CD4-positive, alpha-beta T cell treated with Interleukin-4 for 4 hours (primary cell): ENCODE results near the gene PRR32.
"Not testable (repeated sequence)": the region's sequence is repeated elsewhere in the genome, so short reads cannot be mapped to it uniquely, and the experiment has no call there.

ENCODE experiments used
- DNase-seq: peaks from one replicate; pipeline ENCODE4 v3.0.0-alpha.2; 2020

The PRR32 gene, protein sequence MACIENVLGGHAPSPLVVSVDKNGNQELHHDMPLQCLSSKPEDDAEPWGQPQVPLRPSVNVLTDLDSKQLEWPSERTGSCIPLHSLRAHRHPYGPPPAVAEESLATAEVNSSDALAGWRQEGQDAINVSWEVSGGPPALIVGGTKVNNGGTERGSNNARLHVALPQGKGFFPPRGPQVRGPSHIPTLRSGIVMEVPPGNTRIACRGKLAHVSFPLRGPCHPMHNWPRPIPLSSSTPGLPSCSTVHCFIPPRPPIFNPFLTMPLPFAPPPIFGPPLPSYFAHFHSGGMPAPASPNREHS

DNA sequence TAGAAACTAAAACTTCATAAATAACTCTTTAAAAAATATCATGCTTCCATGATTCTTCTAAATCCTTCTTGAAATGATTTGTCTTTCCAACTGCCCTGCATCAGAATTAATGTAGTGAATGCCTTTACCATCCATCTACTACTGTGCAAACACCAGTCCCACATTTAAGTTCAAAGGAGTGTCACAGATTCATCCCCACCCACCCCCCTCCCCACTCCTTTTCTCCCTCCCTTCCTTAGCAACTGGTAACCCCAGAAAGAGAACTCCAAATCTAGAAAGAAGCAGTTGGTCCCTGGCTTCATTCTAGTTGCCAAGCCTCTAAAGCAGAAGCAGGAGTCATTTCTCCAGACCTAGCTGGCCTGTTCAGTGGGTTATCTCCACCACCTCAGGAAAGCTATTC, at the start of gene PRR32:
PRR32 (plus strand) TSS at position 301 of the 400 bp plus-strand sequence. CDS start 115 bp downstream, outside the sequence.
- DNase-seq = no peak

GRCh38 chrX:126770179-126770578, 49.4 kb upstream of the PRR32 start:
- DNase-seq = no peak

DNA sequence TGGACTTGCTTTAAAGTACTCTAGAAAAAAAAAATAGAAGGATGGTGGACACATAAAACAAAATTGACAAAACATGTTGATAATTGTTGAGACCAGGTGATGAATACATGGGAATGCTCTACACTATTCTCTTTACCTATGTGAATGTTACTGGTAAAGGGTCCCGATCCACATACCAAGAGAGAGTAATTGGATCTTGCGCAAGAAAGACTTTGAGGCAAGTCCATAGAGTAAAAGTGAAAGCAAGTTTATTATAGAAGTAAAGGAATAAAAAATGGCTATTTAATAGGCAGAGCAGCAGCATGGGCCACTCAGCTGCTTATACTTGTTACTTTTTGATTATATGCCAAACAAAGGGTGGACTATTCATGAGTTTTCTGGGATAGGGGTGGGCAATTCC, 34.0 kb upstream of the PRR32 start:
- no peak for DNase-seq

DNA sequence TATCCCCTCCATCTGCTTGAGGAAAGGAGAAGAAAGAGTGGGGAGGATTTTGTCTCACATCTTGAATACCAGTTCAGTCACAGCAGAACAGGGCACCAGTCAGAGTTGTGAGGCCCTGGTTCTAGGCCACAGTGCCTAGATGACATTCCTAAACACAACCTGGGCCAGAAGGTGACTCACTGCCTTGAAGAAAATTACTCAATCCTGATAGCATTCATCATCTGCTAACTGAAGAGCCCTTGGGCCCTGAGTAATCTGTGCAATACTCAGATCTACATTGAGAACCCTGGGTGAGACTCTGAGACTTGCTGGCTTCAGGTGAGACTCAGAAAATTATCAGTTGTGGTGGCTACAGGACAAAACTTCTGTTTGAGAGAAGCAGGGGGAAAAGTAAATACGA, 20.5 kb upstream of the PRR32 start:
- no peak for DNase-seq

GRCh38 chrX:126806784-126807183, 12.7 kb upstream of the PRR32 start:
- not testable (repeated sequence) for DNase-seq

- no peak for DNase-seq
Observed at GRCh38 chrX:126815806-126816205, 3.7 kb upstream of the PRR32 start.

GRCh38 chrX:126820700-126821420, 1.3 kb downstream of the PRR32 start:
- DNase-seq = no peak

DNA sequence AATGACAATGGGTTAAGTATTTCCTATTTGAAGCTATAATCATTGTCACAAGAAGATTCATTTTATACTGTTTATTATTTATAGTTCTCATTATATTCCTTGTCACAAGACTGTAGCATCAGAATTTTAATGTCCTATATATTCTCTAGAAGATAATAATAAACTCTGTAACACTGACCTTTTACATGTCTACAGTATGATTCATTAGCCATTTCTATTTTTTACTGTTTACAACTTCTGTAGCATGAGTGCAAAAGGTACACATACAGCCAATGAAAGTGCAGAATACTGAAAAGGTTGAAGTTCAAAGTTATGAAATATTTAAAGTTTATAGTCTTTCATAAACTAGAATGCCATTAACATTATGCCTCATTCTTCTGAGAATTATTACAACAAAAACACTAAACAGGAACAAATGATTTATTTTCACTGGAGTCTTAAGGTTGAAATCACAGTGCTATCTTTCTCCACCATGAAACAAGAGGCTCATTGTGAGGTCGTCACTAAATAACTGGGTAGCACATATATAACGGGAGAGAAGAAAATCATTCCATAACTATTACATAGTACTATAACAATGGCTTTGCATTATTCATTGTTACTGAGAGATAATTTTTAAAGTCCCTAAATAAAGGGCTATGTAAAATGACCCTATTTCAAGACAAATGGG, 4.9 kb downstream of the PRR32 start:
- DNase-seq = no peak

DNA sequence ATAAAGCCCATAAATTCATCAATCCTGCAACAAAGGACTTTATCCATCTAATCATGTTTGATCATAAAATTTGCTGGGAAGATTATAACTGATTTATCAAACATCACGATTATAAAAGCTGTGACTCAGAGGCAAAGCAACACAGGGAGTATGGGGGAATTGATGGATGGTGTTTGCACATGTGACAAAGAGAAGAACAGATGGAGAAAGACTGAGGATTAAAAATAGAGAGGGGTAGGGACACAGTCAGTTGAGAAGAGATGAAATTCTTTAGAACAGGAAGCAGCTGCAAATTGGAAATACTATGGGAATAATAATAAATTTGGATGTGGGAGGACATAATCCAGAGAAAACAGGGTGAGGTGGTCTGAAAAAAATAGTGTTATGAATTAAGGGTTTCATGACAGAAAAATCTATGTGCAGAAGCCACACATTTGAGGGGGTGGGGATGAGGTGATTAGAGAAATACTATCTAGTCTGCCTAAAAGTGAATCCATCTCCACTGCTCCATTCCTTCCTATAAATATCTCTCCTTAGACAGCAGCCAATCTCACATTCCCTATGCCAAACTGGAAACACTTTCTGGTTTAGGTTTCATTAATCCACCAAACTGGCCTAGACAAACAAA, 6.2 kb downstream of the PRR32 start:
- DNase-seq = no peak

GRCh38 chrX:126836186-126836585, 16.7 kb downstream of the PRR32 start:
- no peak for DNase-seq

GRCh38 chrX:126847143-126847542, 27.6 kb downstream of the PRR32 start:
- no peak for DNase-seq

DNA sequence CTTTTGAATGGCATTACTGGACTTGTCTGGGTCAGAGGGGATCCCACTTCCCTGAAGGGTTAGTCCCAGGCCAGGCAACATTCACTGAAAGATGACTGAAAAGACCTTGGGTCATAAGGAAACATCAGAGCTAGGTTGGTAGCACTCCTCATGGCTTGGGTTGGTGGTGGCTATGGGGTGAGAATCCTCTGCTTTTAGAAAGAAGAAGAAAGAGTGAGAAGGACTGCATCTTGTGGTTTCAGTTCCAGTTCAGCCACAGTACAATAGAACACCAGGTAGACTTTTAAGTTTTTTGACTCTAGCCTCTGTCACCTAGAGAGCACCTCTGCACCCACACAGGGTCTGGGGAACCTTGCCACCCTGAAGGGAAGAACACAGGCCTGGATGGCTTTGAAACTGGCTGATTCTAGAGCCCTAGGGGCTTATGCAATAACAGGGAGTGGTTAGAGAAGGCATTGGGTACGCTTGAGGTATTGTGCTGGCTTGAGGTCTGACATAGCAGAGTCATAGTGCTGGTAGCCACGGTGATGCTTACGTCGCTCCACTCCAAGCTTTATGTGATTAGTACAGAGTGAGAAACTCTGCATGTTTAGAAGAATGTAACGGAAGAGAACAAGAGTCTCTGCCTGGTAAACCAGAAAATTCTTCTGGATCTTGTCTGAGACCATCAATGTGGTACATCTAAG, 36.5 kb downstream of the PRR32 start:
- DNase-seq = no peak
